Ovary (tissue), 9 donors: ENCODE measurements around the gene HDAC10. TPM values are rescaled to one million over a fixed set of nuclear protein-coding genes. Genes with fewer than 3 reads are reported as not detected.
A peak's percentile ranks its signal among the peaks of the same experiment; 100 is the strongest.

Source experiments
- DNase-seq, 5 donors: peaks; one replicate each; pipeline ENCODE4 v3.0.0-alpha.2; 2019 to 2020
- H3K27ac ChIP-seq, 2 donors: fragments of 200-600 bp; one replicate each; pipeline versions ENCODE4 v1.5.1 to v1.8.0; 2019 to 2022
- H3K27me3 ChIP-seq: fragments of 200-600 bp; one replicate; pipeline ENCODE4 v1.8.0; 2022
- H3K36me3 ChIP-seq: fragments of 200-600 bp; sonication (generic); one replicate; pipeline ENCODE4 v1.5.1; 2019
- H3K4me1 ChIP-seq: one replicate; pipeline ENCODE4 v1.8.1; 2013; ENCODE audit warnings: mild to moderate bottlenecking, moderate library complexity; ENCODE audit not compliant: insufficient read depth
- H3K4me3 ChIP-seq: fragments of 200-600 bp; sonication (generic); one replicate; pipeline ENCODE4 v1.5.1; 2017
- H3K9me3 ChIP-seq, 2 donors: fragments of 200-600 bp in 1 of 2; sonication (generic) in 1 of 2; one replicate each; pipeline versions ENCODE4 v1.5.1 to v1.8.1; 2013 to 2019; ENCODE audit warnings: mild to moderate bottlenecking in 1 of 2, moderate library complexity in 1 of 2
- EP300 ChIP-seq: sonication (generic); formaldehyde crosslinking; IDR thresholded peaks from one replicate; pipeline ENCODE4 v1.6.1; 2017; ENCODE audit warnings: antibody characterized with exemption
- POLR2A ChIP-seq: fragments of 450-650 bp; IDR thresholded peaks from one replicate; pipeline ENCODE4 v1.6.1; 2017; ENCODE audit warnings: antibody characterized with exemption, mild to moderate bottlenecking, moderate library complexity
- WGBS, 3 donors: extraction: QIAGEN DNeasy Blood & Tissue Kit in 1 of 3; methylation state at CpG; one replicate each; pipeline versions ENCODE4 v1.1.5 to v1.1.7; 2013 to 2017; 5-methylcytosine and 5-hydroxymethylcytosine counted together
- intact Hi-C, 4 donors: fragments of 100-400 bp; cut with DNase I; formaldehyde crosslinking; loops; one replicate each; pipeline versions ENCODE4 v1.11.0 to v1.15.1; 2022 to 2023
- polyA plus RNA-seq, 2 donors: library from polyadenylated mRNA; stranded (reverse); fragments of 200-250 nt in 1 of 2; fragments of 350-450 nt in 1 of 2; fragmentation: Illumina TruSeq in 1 of 2; extraction: RNeasy Lipid Tissue Mini Kit (QIAGEN cat#74804) in 1 of 2; gene quantifications; one replicate each; pipeline ENCODE4 v1.2.3, GENCODE V29; 2013 to 2014
- total RNA-seq, 7 donors: library from RNA; depleted of rRNA in 2 of 7; stranded (reverse); fragments of >200 nt in 2 of 7; fragmentation: NEBNext Ultra II Directional in 3 of 7; extraction: Animal tissue kit (Norgen Biotek cat#: 25700) in 3 of 7; gene quantifications; one replicate each; pipeline versions ENCODE4 v1.1.0 to v1.2.4, GENCODE V29; 2016 to 2023
- TF ChIP-seq, protein P1 (sequence below), 3 donors: fragments of 450-650 bp in 2 of 3; fragments of 200-600 bp in 1 of 3; IDR thresholded peaks; one replicate each; pipeline versions ENCODE4 v1.5.1 to v1.8.0; 2016 to 2022; ENCODE audit warnings: antibody characterized with exemption in 3 of 3, mild to moderate bottlenecking in 1 of 3
- donor health status: DM: no; HTN: no; CAD: no; lungs with moderate emphysema.
- donor health status: DM: no; HTN: no; CAD: no.
- donor health status: Bipolar disorder and iron deficiency.
- donor health status: DM: yes; HTN: yes; CAD: no.
- donor health status: DM: no; HTN: no; CAD: no.
- donor health status: DM: yes; HTN: yes; CAD: no.

Gene HDAC10
- total and polyA plus RNA-seq, 9 donors: 2.3 to 44.6 (median 38.9) TPM

DNA sequence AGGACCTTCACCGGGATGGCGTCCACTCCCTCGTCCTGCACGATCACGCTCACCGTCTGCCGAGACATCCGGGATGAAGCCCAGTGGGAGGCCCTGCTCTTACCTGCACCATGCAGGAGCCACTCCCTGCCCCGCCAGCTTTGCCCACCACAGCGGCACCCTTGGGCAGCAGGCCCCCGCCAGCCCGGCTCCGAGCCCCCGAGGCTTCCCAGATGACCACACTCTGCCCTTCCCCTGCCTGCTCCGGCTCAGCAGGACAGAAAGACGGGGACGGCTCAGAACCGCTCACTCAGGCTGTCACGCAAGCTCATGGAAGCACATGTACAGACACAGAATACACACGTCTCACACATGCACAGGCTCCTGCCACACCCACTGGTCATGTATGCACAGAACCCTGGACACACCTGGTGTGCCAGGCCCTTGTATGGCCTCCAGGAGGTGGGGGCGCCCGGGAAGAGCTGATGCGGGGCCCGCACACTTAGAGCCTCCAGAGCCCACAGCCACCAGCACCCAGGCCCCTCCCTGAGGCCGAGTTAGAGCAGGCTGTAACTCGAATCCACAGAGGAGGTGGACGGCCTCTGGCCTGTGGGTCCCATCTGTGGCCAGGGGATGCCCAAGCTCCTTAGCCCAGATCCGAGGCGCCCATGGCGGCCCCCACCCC, 28.0 kb upstream of the HDAC10 start:
- Histone ChIP-seq H3K27ac (no peak overlapping the region), H3K4me1 (no peaks in the 10 kb centered on the region), H3K36me3 (peaks cover 4% of the 10 kb centered on the region), H3K27me3 (no peaks in the 10 kb centered on the region), H3K4me3 (no peak overlapping the region), H3K9me3 (no peaks in the 10 kb centered on the region)
- TF ChIP-seq POLR2A (no peak), EP300 (no peak)
- TF ChIP-seq, protein P1, sequence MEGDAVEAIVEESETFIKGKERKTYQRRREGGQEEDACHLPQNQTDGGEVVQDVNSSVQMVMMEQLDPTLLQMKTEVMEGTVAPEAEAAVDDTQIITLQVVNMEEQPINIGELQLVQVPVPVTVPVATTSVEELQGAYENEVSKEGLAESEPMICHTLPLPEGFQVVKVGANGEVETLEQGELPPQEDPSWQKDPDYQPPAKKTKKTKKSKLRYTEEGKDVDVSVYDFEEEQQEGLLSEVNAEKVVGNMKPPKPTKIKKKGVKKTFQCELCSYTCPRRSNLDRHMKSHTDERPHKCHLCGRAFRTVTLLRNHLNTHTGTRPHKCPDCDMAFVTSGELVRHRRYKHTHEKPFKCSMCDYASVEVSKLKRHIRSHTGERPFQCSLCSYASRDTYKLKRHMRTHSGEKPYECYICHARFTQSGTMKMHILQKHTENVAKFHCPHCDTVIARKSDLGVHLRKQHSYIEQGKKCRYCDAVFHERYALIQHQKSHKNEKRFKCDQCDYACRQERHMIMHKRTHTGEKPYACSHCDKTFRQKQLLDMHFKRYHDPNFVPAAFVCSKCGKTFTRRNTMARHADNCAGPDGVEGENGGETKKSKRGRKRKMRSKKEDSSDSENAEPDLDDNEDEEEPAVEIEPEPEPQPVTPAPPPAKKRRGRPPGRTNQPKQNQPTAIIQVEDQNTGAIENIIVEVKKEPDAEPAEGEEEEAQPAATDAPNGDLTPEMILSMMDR (IDR thresholded peaks at IDR 0.05): no peak
- intact Hi-C loops: loop anchor here (5.0 kb wide), 2 partner anchors 48 to 63 kb away; partner anchors contain the start of genes DENND6B (in 3 of the 4) and PPP6R2 (in 1 of the 4)
- no peak for DNase-seq
- 88 to 90% (median 90%) methylated on average over 29 to 30 of the region's 30 CpGs for WGBS, 3 donors

DNA sequence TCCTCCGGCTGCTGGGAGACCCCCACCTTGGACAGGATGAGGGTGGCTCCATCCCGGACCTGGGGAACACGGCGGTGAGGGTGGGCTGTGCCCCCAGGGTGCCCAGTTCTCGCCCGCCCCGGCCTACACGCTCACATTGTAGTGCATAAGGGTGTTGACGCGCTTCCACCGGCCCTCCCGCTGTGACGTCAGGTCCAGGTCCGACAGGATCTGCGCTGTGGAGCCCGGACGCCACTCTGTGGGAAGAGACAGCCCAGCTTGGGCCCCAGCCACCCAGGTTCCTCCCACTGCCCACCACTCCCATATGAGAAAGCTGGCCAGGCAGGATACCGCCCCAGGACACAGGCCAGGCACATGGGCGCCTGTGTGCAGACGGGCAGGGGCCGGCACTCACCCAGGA, 27.4 kb upstream of the HDAC10 start:
- Histone ChIP-seq H3K4me3 (no peak overlapping the region), H3K36me3 (peaks cover 4% of the 10 kb centered on the region), H3K27me3 (no peaks in the 10 kb centered on the region), H3K9me3 (no peaks in the 10 kb centered on the region), H3K27ac (no peak overlapping the region), H3K4me1 (no peaks in the 10 kb centered on the region)
- WGBS, 3 donors: 85 to 91% (median 88%) methylated on average over 17 to 21 of the region's 21 CpGs
- no peak for TF ChIP-seq EP300
- TF ChIP-seq, protein P1 (IDR thresholded peaks at IDR 0.05): no peak
- no peak for TF ChIP-seq POLR2A
- DNase-seq: no peak
- intact Hi-C loops: loop anchor here (5.0 kb wide), 2 partner anchors 49 to 64 kb away; partner anchors contain the start of genes DENND6B (in 3 of the 4) and PPP6R2 (in 1 of the 4)

DNA sequence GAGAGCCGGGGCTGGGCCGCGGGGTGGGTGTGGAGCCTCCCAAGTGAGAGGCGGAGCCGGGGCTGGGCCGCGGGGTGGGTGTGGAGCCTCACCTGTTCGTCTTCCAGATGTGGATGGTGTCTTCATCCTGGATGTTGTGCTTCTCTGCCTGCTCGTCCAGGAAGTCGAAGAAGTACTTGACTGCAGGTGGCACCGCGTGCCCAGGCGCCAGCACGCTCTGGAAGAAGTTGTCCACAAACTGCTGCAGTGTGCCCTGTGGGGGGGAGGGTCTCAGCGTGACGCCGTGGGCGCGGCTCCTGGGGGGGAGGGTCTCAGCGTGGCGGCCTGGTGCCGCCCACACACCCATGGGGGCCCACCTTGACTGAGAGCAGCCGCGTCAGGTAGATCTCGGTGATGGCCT, 26.7 kb upstream of the HDAC10 start:
- peaks cover 4% of the 10 kb centered on the region for H3K36me3 ChIP-seq
- no peaks in the 10 kb centered on the region for H3K9me3 ChIP-seq
- DNase-seq: no peak
- H3K27ac ChIP-seq: no peak overlapping the region
- intact Hi-C loops: loop anchor here (5.0 kb wide), 2 partner anchors 50 to 65 kb away; partner anchors contain the start of genes DENND6B (in 3 of the 4) and PPP6R2 (in 1 of the 4)
- no peaks in the 10 kb centered on the region for H3K4me1 ChIP-seq
- no peak overlapping the region for H3K4me3 ChIP-seq
- no peak for TF ChIP-seq POLR2A
- TF ChIP-seq, protein P1 (IDR thresholded peaks at IDR 0.05): no peak
- no peak for TF ChIP-seq EP300
- no peaks in the 10 kb centered on the region for H3K27me3 ChIP-seq
- 75 to 83% (median 79%) methylated on average over 24 to 25 of the region's 25 CpGs for WGBS, 3 donors

DNA sequence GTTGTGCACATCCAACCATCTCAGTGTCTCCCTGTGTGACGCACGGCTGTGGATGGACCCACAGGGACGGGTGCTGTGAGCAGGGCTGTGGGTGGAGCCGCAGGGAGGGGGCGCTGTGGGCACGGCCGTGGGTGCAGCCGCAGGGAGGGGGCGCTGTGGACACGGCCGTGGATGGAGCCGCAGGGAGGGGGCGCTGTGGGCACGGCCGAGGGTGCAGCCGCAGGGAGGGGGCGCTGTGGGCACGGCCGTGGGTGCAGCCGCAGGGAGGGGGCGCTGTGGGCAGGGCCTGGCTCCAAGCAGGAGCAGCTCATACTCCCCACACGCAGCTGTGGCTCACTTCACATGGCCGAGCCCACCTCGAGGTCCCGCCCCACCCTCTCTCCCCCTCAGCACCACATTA, 25.1 kb upstream of the HDAC10 start:
- peak in 3 of 5 donors; percentile 50 to 72 (median 67) for DNase-seq
- no peaks in the 10 kb centered on the region for H3K9me3 ChIP-seq
- H3K27me3 ChIP-seq: no peaks in the 10 kb centered on the region
- H3K4me3 ChIP-seq: no peak overlapping the region
- H3K4me1 ChIP-seq: peaks cover 2% of the 10 kb centered on the region
- H3K27ac ChIP-seq: no peak overlapping the region
- TF ChIP-seq, protein P1 (IDR thresholded peaks at IDR 0.05): no peak
- no peak for TF ChIP-seq EP300
- TF ChIP-seq POLR2A: no peak
- peaks cover 4% of the 10 kb centered on the region for H3K36me3 ChIP-seq
- WGBS, 3 donors: 55 to 62% (median 58%) methylated on average over 24 to 25 of the region's 25 CpGs
- intact Hi-C loops: loop anchor here (5.0 kb wide), 2 partner anchors 51 to 66 kb away; partner anchors contain the start of genes DENND6B (in 3 of the 4) and PPP6R2 (in 1 of the 4)
